ENCODE measurements around the gene MAP3K7CL. TPM values are rescaled to one million over a fixed set of nuclear protein-coding genes. Genes with fewer than 3 reads are reported as not detected.
"Not testable (repeated sequence)": the region's sequence is repeated elsewhere in the genome, so short reads cannot be mapped to it uniquely, and the experiment has no call there.

MAP3K7CL gene
- total and polyA plus RNA-seq, 2 of the 8 experiments (the other 6 are each of a cell fraction or from before 2014, with no cell fraction given) = not detected

- TF ChIP-seq CHD1 (IDR thresholded peaks at IDR 0.05; ENCODE audit: low read depth, low read length) (no peak), HDAC2 (IDR thresholded peaks at IDR 0.05; ENCODE audit: borderline replicate concordance in 1 of 2, low read depth in 2 of 2, low read length in 2 of 2) (no peak), TEAD4 (IDR thresholded peaks at IDR 0.05; ENCODE audit: low read depth, low read length) (no peak), SP1 (IDR thresholded peaks at IDR 0.05; ENCODE audit: low read depth, low read length) (no peak), MAFK (IDR thresholded peaks at IDR 0.05; ENCODE audit: low read depth, low read length) (no peak)
Observed at GRCh38 chr21:29166853-29167252, 36.4 kb downstream of the MAP3K7CL start (continued).

- H2BK15ac ChIP-seq (ENCODE audit: low read length); H2BK5ac ChIP-seq (ENCODE audit: low read depth, low read length); H3K79me2 ChIP-seq (ENCODE audit: control insufficient read depth in 1 of 2, insufficient read depth in 2 of 2, low read length in 2 of 2); H2BK120ac ChIP-seq (replicated peaks; ENCODE audit: low read depth, low read length); H3K4me1 ChIP-seq (replicated peaks in 1 of 4; ENCODE audit: control insufficient read depth in 3 of 4, insufficient read depth in 4 of 4, low read length in 3 of 4); H4K8ac ChIP-seq (ENCODE audit: extremely low read depth, insufficient read depth, low read length); H3K23ac ChIP-seq (ENCODE audit: insufficient read length); H3K79me1 ChIP-seq (ENCODE audit: low read depth, low read length); H3K27ac ChIP-seq (ENCODE audit: low read depth, low read length); H3K36me3 ChIP-seq (ENCODE audit: control insufficient read depth in 2 of 4, insufficient read depth in 4 of 4, low read length in 3 of 4); H3K14ac ChIP-seq (ENCODE audit: insufficient read length); H2AFZ ChIP-seq (ENCODE audit: low read length); H3K9me3 ChIP-seq (ENCODE audit: insufficient read depth in 2 of 2, low read depth in 1 of 2, low read length in 1 of 2); H3K9ac ChIP-seq (replicated peaks in 1 of 4; ENCODE audit: extremely low read depth in 1 of 4, low read depth in 3 of 4, low read length in 3 of 4); H4K20me1 ChIP-seq (replicated peaks in 1 of 2; ENCODE audit: control insufficient read depth in 1 of 2, insufficient read depth in 2 of 2, low read length in 2 of 2); H4K5ac ChIP-seq (ENCODE audit: insufficient read length, low read depth, low read length); H2BK12ac ChIP-seq (ENCODE audit: low read depth, low read length); H3K18ac ChIP-seq (ENCODE audit: extremely low read depth, low read length); H3K56ac ChIP-seq (replicated peaks; ENCODE audit: insufficient read length, low read depth, low read length); DNase-seq (ENCODE audit: low read depth in 1 of 2, low spot score in 2 of 2); H2AK5ac ChIP-seq (ENCODE audit: low read depth, low read length); H3K4me2 ChIP-seq (ENCODE audit: insufficient read depth in 1 of 2, low read depth in 2 of 2, low read length in 2 of 2); H4K91ac ChIP-seq (replicated peaks; ENCODE audit: insufficient read length, low read length); H3K27me3 ChIP-seq (replicated peaks in 1 of 4; ENCODE audit: control insufficient read depth in 3 of 4, extremely low read depth in 1 of 4, insufficient read depth in 3 of 4, low read length in 3 of 4); H3K23me2 ChIP-seq (ENCODE audit: low read depth, low read length); H3K4me3 ChIP-seq (ENCODE audit: extremely low read depth in 1 of 4, insufficient read depth in 2 of 4, low read depth in 3 of 4, low read length in 4 of 4); POLR2A ChIA-PET (ENCODE audit: partially characterized antibody); H3K4ac ChIP-seq (replicated peaks; ENCODE audit: insufficient read length, low read depth, low read length); FAIRE-seq; H2BK20ac ChIP-seq (ENCODE audit: low read length): not testable (repeated sequence)
- WGBS, 2 experiments (ENCODE audit: extremely low coverage in 1 of 2, insufficient coverage in 1 of 2, insufficient read length in 1 of 2, insufficient replicate concordance in 2 of 2, low coverage in 1 of 2, low lambda C conversion rate in 2 of 2, missing lambda C conversion rate in 1 of 2) = 91% methylated on average over 5 of the region's 8 CpGs; no CpG with 5 or more reads in 1 of the 2 experiments
- CTCF ChIA-PET (ENCODE audit: partially characterized antibody) = interaction anchor here (0.7 to 1.3 kb wide), 2 partner anchors 77 to 181 kb away, joined by 3 read pairs; no protein-coding TSS in a partner anchor
Observed at GRCh38 chr21:29167481-29167880, 37.0 kb downstream of the MAP3K7CL start.
